HCT116 (cell line): ENCODE results near the gene STXBP5. TPM values are rescaled to one million over a fixed set of nuclear protein-coding genes. Genes with fewer than 3 reads are reported as not detected.

Source experiments
- ATAC-seq: fragments of 200-7000 bp; cut with Tn5 transposase; 2 replicates; pipeline ENCODE4 v1.9.1; 2020; ENCODE audit warnings: mild to moderate bottlenecking, moderate library complexity
- BruUV-seq: library from RNA; stranded (reverse); fragments of 400-500 nt; replicated peaks from 2 replicates; lab custom pipeline; 2021; lab: Mats Ljungman, UMichigan
- CTCF ChIA-PET: fragments of 300-600 bp; sonication (Branson Sonifier 250); formaldehyde crosslinking; loops from one replicate; lab custom pipeline; 2021; ENCODE audit warnings: antibody characterized with exemption; lab: Charles Lee
- POLR2A ChIA-PET: fragments of 300-600, 350-600 bp; sonication (Branson Sonifier 250); formaldehyde crosslinking; loops from one replicate; lab custom pipeline; 2021; ENCODE audit warnings: antibody characterized with exemption; lab: Charles Lee
- RAD21 ChIA-PET, 2 experiments: fragments of 300-600 bp; sonication (Branson Sonifier 250); formaldehyde crosslinking; loops; one replicate each; lab custom pipeline; 2023; ENCODE audit warnings: low total read pairs in 2 of 2; ENCODE audit not compliant: uncharacterized antibody in 2 of 2, unreplicated experiment in 2 of 2, low non-redundant PET in 1 of 2; lab: Charles Lee
- DNase-seq: peaks from one replicate; pipeline ENCODE4 v3.0.0-alpha.2; 2010; ENCODE audit warnings: low read depth, low spot score
- H2AFZ ChIP-seq: fragments of 200-600 bp; shearing (Covaris generic), sonication (generic); 2 replicates; pipeline ENCODE4 v1.6.1; 2017; ENCODE audit warnings: low read depth, mixed run types, mixed read lengths, antibody characterized with exemption, low read length; ENCODE audit not compliant: poor library complexity, severe bottlenecking
- H3K27ac ChIP-seq: 2 replicates; pipeline ENCODE4 v1.5.1; 2012; ENCODE audit warnings: low read depth, low read length
- H3K27me3 ChIP-seq: fragments of 200-600 bp; sonication (generic); 2 replicates; pipeline ENCODE4 v1.6.1; 2016; ENCODE audit warnings: mixed run types, low read length, mixed read lengths; ENCODE audit not compliant: insufficient read depth
- H3K36me3 ChIP-seq, 2 experiments: fragments of 200-500 bp in 1 of 2; fragments of 200-600 bp in 1 of 2; sonication (Bioruptor generic) in 1 of 2; sonication (generic) in 1 of 2; 2 replicates each; pipeline versions ENCODE4 v1.5.1 to v1.6.1; 2014 to 2016; ENCODE audit warnings: low read length in 2 of 2, inconsistent platforms in 1 of 2, mixed read lengths in 1 of 2, mixed run types in 1 of 2; ENCODE audit not compliant: insufficient read depth in 2 of 2, control insufficient read depth in 1 of 2
- H3K4me1 ChIP-seq, 2 experiments: fragments of 200-600 bp in 1 of 2; sonication (generic) in 1 of 2; 2 replicates each; pipeline versions ENCODE4 v1.5.1 to v1.6.1; 2012 to 2017; ENCODE audit warnings: low read length in 2 of 2, inconsistent platforms in 1 of 2, mild to moderate bottlenecking in 1 of 2, mixed read lengths in 1 of 2, mixed run types in 1 of 2, moderate library complexity in 1 of 2; ENCODE audit not compliant: insufficient read depth in 2 of 2, control insufficient read depth in 1 of 2
- H3K4me2 ChIP-seq: fragments of 200-600 bp; sonication (generic); 2 replicates; pipeline ENCODE4 v1.6.1; 2017; ENCODE audit warnings: mixed run types, low read length, mixed read lengths
- H3K4me3 ChIP-seq, 2 experiments: fragments of 200-600 bp in 1 of 2; sonication (generic) in 1 of 2; replicated peaks in 1 of 2; 2 replicates each; pipeline ENCODE4 v1.5.1; 2011 to 2016; ENCODE audit warnings: low read length in 2 of 2, control low read depth in 1 of 2, low read depth in 1 of 2, mild to moderate bottlenecking in 1 of 2, mixed read lengths in 1 of 2, mixed run types in 1 of 2
- H3K79me2 ChIP-seq: fragments of 200-600 bp; sonication (generic); 2 replicates; pipeline ENCODE4 v1.6.1; 2017; ENCODE audit warnings: mild to moderate bottlenecking, mixed run types, low read length, moderate library complexity, mixed read lengths; ENCODE audit not compliant: insufficient read depth
- H3K9ac ChIP-seq: fragments of 200-600 bp; sonication (generic); 2 replicates; pipeline ENCODE4 v1.6.1; 2016; ENCODE audit warnings: low read length, mixed read lengths
- H3K9me2 ChIP-seq: fragments of 200-600 bp; sonication (generic), shearing (Covaris generic); 2 replicates; pipeline ENCODE4 v1.6.1; 2017; ENCODE audit warnings: mixed run types, mild to moderate bottlenecking, moderate library complexity; ENCODE audit not compliant: insufficient read depth
- H3K9me3 ChIP-seq, 2 experiments: fragments of 200-500 bp in 1 of 2; fragments of 200-600 bp in 1 of 2; sonication (Bioruptor generic) in 1 of 2; sonication (generic) in 1 of 2; 2 replicates each; pipeline ENCODE4 v1.6.1; 2014 to 2017; ENCODE audit warnings: low read length in 2 of 2, mixed read lengths in 2 of 2, inconsistent platforms in 1 of 2, low read depth in 1 of 2, mild to moderate bottlenecking in 1 of 2, mixed run types in 1 of 2, moderate library complexity in 1 of 2; ENCODE audit not compliant: control insufficient read depth in 1 of 2, insufficient read depth in 1 of 2
- H4K20me1 ChIP-seq: fragments of 200-600 bp; sonication (generic), shearing (Covaris generic); 2 replicates; pipeline ENCODE4 v1.6.1; 2017; ENCODE audit warnings: mixed run types, mild to moderate bottlenecking, moderate library complexity; ENCODE audit not compliant: insufficient read depth
- CEBPB ChIP-seq: IDR thresholded peaks from 2 replicates; pipeline ENCODE4 v1.6.1; 2012; ENCODE audit warnings: low read depth
- EGR1 ChIP-seq: IDR thresholded peaks from 2 replicates; pipeline ENCODE4 v1.6.1; 2012; ENCODE audit warnings: low read depth
- EZH2 ChIP-seq: fragments of 200-600 bp; sonication (generic); IDR thresholded peaks from 2 replicates; pipeline ENCODE4 v1.6.1; 2017; ENCODE audit warnings: antibody characterized with exemption, mixed run types
- EZH2phosphoT487 ChIP-seq: fragments of 200-600 bp; IDR thresholded peaks from 2 replicates; pipeline ENCODE4 v1.6.1; 2018; ENCODE audit warnings: antibody characterized with exemption, borderline replicate concordance
- FOSL1 ChIP-seq: IDR thresholded peaks from 2 replicates; pipeline ENCODE4 v1.6.1; 2012; ENCODE audit warnings: low read depth
- JUND ChIP-seq: IDR thresholded peaks from 2 replicates; pipeline ENCODE4 v1.6.1; 2012
- MAX ChIP-seq: IDR thresholded peaks from 2 replicates; pipeline ENCODE4 v1.6.1; 2012
- POLR2A ChIP-seq: IDR thresholded peaks from 2 replicates; pipeline ENCODE4 v1.7.0; 2011; ENCODE audit warnings: borderline replicate concordance; ENCODE audit not compliant: insufficient read depth, insufficient read length; ENCODE audit errors: extremely low read depth
- POLR2AphosphoS5 ChIP-seq: IDR thresholded peaks from 2 replicates; pipeline ENCODE4 v1.6.1; 2011; ENCODE audit warnings: mild to moderate bottlenecking, low read depth, low read length, moderate library complexity
- REST ChIP-seq: IDR thresholded peaks from 2 replicates; pipeline ENCODE4 v1.6.1; 2012; ENCODE audit warnings: low read depth
- SIN3A ChIP-seq: IDR thresholded peaks from 2 replicates; pipeline ENCODE4 v1.6.1; 2012; ENCODE audit warnings: low read depth
- SRF ChIP-seq: IDR thresholded peaks from 2 replicates; pipeline ENCODE4 v1.6.1; 2012; ENCODE audit warnings: low read depth
- intact Hi-C: fragments of 100-400 bp; cut with micrococcal nuclease; formaldehyde crosslinking; loops from 2 replicates; pipeline ENCODE4 v1.10.0; 2022
- total RNA-seq: library from RNA; stranded (reverse); gene quantifications from one replicate; pipeline ENCODE4 v1.2.1, GENCODE V29; 2021; ENCODE audit not compliant: unreplicated experiment

The STXBP5 gene
- total RNA-seq, 1 experiment from 2014 or later: 12.6 TPM

- Histone ChIP-seq H3K4me3 (no peak overlapping the region), H3K9ac (no peak overlapping the region)
- DNase-seq: no peak
- no peak for TF ChIP-seq EZH2
- TF ChIP-seq POLR2AphosphoS5: no peak
- TF ChIP-seq POLR2A: no peak
- TF ChIP-seq EGR1: no peak
- no peak for TF ChIP-seq REST
- no peak for TF ChIP-seq EZH2phosphoT487
- TF ChIP-seq JUND: no peak
- no peak for TF ChIP-seq CEBPB
- no peak for TF ChIP-seq SRF
- TF ChIP-seq FOSL1: no peak
- TF ChIP-seq SIN3A: no peak
- no peak for TF ChIP-seq MAX
- TF ChIP-seq, all 23 proteins: peak for 0
- Histone ChIP-seq H3K9me2 (no peaks in the 10 kb centered on the region), H3K36me3 (no peaks in the 10 kb centered on the region), H4K20me1 (no peaks in the 10 kb centered on the region), H3K79me2 (no peaks in the 10 kb centered on the region), H3K9me3 (no peaks in the 10 kb centered on the region), H3K4me2 (no peak overlapping the region), H2AFZ (no peak overlapping the region), H3K27ac (no peak overlapping the region), H3K27me3 (no peaks in the 10 kb centered on the region), H3K4me1 (no peaks in the 10 kb centered on the region)
- ATAC-seq: no peak
- no TSS peak for BruUV-seq
- intact Hi-C loops: no loop called here
- ChIA-PET POLR2A (no interaction called here), CTCF (interaction anchor here (1.9 kb wide), 1 partner anchor 11 kb away, joined by 8 read pairs; no protein-coding TSS in a partner anchor), RAD21 (no interaction called here)
Measured at GRCh38 chr6:147372806-147373205, 168.6 kb downstream of the STXBP5 start.
